NCI-H2107 (cell line): ENCODE data around the gene STX3.
A peak's percentile ranks its signal among the peaks of the same experiment; 100 is the strongest.
"Not testable (repeated sequence)": the region's sequence is repeated elsewhere in the genome, so short reads cannot be mapped to it uniquely, and the experiment has no call there.

Experiments
- DNase-seq: peaks from one replicate; lab custom pipeline; 2025; lab: John Stamatoyannopoulos, UW

STX3 gene

DNA sequence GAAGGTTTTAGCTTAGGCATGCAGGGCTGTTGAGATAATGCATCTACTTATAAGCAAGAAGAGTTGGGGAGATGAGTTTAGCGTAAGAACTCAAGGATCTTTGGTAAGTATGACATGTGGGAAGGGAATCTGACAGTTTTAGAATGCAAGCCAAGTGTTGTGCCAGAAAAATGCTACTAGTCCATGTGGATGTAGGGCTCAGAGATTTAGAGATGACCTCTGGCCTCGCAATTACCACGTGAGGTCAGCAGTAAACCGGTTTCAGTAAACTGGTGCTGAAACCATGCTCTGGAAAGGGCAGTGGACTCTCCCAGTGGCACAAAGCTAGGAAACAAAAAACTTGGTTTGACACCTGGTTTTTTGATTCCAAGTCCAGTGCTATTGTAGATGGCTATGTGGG is 36.5 kb downstream of the STX3 start:
- no peak for DNase-seq

- DNase-seq, result no peak
These were observed 37.3 kb downstream of the STX3 start for GRCh38 chr11:59792507-59792906.

DNA sequence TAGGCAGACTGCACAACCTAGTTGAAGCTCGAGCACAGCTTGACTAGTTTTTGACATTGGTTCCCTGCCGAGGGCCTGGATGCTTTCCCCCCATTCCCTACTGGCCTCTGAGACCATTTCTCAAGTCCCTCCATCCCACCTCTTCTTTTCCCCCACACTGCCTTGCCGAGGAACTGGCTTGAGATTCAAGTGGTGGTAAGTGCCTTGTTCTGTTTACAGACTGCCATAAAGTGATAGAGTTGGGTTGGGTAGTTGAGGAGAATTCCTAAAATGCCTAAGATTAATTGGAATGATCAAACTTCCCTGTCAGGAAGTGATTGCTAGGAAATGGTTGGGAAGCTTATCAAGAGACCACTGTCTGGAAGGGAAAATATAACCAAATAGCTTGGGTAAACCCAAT is 39.2 kb downstream of the STX3 start:
- DNase-seq, result no peak

- DNase-seq, result no peak
These were observed 45.3 kb downstream of the STX3 start for GRCh38 chr11:59800390-59801025.

- no peak for DNase-seq
These were observed 46.1 kb downstream of the STX3 start for GRCh38 chr11:59801160-59801706.

- no peak for DNase-seq
These were observed 46.9 kb downstream of the STX3 start for GRCh38 chr11:59801981-59802638.

- DNase-seq, result no peak
These were observed 47.5 kb downstream of the STX3 start for GRCh38 chr11:59802639-59803176.

GRCh38 chr11:59804061-59804460 is 48.9 kb downstream of the STX3 start:
- DNase-seq, result no peak

GRCh38 chr11:59807047-59807610 is 52.0 kb downstream of the STX3 start:
- no peak for DNase-seq

GRCh38 chr11:59810189-59810910 is 55.2 kb downstream of the STX3 start, which contains the start of gene MRPL16:
TSS of gene MRPL16 (minus strand) at chr11:59810778. CDS start at chr11:59810658, 120 bp downstream.
- DNase-seq, result peak; percentile 75

DNA sequence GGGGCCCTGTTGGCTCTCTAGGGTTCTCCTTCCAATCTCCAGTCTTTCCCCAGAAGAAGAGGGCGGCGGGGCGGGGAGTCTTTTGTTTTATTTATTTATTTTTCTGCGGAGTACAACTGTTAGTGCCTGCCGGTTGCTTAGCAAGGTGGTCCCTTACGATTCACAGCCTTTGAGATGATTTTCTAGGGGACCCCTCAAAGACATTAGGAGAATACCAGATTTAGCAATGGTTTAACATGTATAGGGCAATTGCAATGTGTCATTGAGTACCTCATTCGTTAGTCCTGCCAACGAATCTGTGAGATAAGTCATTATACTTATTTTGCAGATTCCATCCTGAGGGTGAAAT is 55.7 kb downstream of the STX3 start:
- no peak for DNase-seq

GRCh38 chr11:59812220-59812619 is 57.0 kb downstream of the STX3 start:
- no peak for DNase-seq

DNA sequence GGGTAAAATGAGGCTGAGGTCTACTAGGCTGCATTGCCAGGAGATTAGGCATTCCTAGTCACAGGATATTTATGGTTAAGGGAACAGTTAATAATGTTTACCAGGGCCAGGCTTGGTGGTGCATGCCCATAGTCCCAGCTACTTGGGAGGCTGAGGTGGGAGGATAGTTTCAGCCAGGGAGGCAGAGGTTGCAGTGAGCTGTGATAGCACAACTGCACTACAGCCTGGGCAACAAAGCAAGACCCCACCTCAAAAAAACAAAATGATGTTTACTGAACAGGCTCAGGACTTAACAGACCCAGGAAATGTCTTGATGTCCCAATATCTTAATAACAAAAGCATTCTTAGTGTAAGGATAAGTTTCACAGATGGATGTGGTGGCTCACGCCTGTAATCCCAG is 58.2 kb downstream of the STX3 start:
- no peak for DNase-seq

DNA sequence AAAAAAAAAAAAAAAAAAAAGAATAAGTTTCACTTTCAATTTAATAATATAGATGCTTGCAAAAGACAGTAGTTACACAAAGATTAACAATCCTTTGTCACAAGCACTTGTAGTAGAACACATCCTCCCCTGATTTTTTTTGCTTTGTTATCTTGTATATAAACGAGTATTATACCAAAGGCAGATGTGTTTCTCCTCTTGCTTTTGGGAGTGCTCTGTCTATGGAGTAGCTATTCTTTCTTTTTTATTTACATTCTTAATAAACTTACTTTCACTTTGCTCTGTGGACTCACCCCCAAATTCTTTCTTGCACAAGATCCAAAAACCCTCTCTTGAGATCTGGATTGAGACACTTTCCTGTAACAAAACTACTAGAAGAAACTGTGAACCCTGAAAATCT is 58.8 kb downstream of the STX3 start:
- no peak for DNase-seq

DNA sequence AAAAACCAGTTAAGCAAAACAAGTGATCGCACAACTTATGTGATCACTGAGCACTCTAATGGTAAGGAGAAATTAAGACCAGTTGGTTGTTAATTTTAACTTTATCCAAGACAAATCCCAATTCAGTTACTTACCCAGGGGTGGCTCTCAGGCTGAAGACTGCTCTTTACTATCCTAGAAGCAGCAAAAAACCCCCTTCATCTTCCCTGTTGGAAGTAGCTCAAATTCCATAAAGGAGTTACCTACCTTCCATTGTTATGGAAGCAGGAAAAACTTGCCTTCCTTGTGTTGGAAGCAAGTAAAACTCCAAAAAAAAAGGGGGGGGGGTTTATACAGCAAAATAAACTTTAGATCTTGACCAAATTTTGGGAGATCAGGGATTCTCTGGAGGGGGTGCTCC is 60.6 kb downstream of the STX3 start:
- no peak for DNase-seq

DNA sequence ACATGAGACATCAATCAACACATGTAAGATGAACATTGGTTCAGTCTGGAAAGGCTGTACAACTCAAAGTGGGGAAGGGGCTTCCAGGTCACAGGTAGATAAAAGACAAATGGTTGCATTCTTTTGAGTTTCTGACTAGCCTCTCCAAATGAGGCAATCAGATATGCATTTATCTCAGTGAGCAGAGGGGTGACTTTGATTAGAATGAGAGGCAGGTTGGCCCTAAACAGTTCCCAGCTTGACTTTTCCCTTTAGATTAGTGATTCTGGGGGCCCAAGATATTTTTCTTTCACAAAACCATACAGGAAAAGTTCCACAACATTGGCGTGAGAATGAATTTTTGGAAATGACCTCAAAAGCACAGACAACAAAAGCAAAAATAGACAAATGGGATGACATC is 61.3 kb downstream of the STX3 start:
- not testable (repeated sequence) for DNase-seq

GRCh38 chr11:59818572-59818971 is 63.4 kb downstream of the STX3 start:
- no peak for DNase-seq

- DNase-seq, result peak; percentile 12
These were observed 67.9 kb downstream of the STX3 start for GRCh38 chr11:59822989-59823566.

DNA sequence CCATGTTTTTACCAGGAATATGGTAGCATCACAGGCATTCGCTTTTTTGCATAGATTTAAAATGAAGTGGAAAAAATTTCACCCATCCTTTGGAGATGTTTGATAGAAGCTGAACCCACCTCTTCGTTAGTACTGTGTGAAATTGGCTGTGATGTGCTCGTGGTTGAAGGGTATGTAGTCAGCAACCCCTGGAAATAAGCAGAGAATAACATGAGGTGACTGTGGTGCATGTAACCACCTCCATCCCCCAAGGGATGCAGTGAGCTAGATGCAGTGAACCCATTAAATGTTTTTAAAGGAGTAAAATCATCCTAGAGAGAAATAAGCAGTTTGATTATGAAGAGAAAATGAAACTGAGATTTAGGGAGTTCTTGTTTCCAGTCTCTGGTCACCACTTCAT is 74.2 kb downstream of the STX3 start:
- DNase-seq, result no peak

GRCh38 chr11:59833602-59834001 is 78.4 kb downstream of the STX3 start:
- DNase-seq, result no peak

DNA sequence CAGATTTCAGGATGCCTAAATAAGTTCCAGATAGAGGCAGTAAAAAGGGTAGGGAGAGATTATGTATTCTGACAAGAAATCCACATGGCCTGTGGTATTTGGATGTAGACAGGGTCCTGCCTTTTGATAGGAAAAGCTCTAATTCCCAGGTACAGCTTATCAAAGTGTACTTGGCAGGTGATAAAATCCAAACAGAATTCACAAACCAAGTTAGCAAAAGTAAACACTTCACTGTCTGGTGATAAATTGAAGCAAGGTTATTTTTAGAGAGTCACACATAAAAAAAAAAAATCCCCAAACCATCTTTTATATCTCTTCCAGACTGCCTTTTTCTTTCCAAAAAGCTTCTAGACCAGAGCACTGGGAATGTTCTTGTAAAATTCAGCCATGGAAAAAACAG is 84.4 kb downstream of the STX3 start:
- no peak for DNase-seq

DNA sequence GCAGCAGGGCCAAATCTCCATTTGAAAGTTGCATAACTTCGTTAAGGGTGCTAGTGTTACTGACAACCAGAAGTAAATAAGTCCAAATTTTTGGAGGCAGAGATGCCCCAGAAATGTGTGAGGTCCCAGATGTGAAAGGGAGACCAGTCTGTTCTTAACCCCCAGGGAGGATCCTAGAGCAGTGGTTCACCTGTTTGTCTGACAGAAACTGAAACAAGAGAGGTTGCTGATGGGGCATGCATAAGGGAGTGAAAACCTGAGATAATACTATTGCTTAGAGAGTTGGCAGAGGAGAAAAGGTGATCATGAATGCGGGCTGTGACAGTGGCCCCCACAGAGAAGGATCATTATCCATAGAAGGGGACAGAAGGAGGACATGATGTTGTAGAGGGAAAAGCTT is 86.3 kb downstream of the STX3 start:
- no peak for DNase-seq
